GM19328 (cell line): ENCODE results near the gene NACC2.
"Not testable (repeated sequence)": the region's sequence is repeated elsewhere in the genome, so short reads cannot be mapped to it uniquely, and the experiment has no call there.

ENCODE experiments used
- ATAC-seq: cut with Tn5 transposase; IDR thresholded peaks from one replicate; pipeline ENCODE4 v1.9.1; 2021; ENCODE audit warnings: mild to moderate bottlenecking, moderate library complexity; ENCODE audit not compliant: unreplicated experiment

The NACC2 gene

DNA sequence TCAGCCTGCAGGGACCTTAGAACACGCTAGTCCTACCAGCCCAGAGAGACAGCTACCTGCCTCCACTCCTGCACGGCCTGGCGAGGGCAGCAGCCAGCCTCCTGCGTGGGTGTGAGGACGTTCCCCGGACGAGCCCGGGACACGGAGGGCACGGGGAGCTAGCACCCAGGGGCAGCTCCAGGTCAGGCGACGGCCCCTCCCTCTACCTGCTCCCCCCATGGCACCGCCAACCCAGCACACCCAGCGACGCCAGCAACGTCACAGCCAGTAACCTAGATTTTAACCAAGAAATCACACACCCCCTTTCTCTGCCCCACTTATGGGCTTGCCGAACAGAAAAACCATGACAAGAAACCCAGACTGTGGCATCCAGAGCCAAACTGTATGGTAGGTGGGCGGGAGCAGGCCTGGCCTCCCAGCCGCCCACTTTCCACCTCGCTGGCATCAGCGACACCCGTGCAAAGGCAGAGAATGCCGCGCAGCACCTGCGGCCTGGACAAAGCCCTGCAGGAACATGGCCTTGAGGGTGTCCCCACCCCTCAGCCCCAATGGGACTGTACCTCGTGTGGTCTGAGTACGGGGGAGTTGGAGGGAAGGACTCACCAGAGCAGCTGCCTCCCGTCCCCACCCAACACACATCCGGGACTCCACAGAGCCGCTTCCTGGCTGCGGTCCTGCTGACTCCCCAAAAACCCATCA lies 47.9 kb downstream of the NACC2 start:
- ATAC-seq: no peak

DNA sequence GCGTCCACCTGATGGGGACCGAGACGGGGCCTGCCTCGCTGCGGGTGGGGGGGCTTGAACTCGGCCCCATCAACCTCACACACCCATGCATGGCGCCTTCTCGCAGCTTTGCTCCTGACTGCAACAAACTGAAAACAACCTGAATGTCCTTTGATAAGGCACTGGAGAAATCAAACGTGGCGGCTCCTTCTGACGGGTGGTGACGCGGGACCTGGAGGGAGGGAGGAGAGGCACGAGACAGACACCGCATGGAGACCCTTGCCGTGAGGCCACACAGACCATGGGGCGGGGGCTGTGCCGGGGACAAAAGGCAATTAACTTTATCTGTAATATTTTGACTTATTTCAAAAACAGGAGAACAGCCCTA lies 48.6 kb downstream of the NACC2 start:
- ATAC-seq: no peak

DNA sequence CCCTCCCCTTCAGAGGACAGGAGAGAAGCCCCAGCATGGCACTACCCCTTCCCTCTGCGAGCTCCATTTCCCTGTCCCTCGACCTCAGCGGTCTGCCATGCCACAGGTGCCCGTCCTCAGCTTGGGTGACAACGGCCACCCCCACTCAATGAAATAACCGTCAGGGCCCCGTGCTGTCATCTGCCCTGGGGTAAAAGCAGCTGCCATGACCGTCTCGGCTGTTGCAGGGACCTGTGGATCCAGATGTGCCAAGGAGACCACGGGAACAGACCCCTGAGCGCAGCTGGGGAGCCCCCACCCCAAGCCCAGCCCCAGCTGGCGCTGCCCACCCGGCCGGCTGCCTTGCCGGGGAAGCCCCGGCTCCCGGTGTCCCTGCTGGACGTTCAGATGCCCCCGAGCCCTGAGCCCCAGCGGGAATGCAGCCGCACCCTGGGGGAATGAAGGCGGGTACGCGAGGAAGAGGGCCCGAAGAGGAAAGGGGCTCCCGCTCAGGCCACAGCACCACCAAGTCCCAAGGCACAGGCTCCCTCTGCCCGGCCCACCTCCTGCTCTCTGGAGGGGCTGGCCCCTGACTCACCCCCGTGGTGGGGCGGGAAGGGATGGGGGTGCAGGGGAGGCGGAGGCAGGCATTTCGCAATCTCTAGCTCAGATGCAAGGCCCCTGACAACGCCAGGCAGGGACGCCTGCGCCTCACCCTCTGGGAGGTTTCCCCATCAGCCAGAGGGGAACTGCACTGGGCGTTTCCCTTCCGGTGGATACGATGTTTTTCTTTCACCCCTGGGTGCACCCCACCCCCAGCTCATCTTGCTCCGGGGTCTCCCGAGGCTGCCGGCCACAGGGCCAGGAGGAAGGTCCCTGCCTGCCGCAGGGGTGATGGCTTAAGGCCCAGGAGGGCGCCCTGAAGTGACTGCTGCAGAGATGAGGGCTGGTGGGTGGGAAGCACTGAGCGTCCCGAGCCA lies 49.2 kb downstream of the NACC2 start:
- no peak for ATAC-seq

DNA sequence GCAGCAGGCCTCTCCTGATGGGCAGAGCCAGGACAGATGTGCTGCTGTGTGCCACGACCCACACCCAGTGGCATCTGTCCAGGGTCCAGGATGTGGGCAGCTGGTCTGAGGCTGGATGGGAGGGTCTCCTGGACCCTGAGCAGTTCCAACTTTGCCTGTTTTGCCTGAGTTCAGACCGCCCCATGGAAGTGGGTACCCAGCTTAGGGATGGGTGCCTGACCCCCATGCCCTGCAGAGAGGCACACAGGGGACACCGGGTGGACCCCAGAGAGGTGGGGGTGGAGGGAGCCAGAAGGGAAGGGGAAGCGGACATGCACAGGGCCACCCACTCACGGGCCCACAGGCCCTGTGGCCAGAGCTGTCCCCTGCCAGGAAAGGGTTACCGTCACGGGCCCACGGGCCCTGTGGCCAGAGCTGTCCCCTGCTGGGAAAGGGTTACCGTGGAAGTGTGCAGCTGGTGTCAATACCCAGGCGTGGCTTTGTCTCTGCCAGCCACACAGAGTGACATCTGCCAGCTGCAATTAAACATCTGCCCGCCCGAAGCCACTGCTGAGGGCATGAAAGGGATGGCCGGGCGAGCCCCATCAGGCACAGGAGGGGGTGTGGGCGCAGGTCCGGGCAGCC lies 50.0 kb downstream of the NACC2 start:
- ATAC-seq: no peak

DNA sequence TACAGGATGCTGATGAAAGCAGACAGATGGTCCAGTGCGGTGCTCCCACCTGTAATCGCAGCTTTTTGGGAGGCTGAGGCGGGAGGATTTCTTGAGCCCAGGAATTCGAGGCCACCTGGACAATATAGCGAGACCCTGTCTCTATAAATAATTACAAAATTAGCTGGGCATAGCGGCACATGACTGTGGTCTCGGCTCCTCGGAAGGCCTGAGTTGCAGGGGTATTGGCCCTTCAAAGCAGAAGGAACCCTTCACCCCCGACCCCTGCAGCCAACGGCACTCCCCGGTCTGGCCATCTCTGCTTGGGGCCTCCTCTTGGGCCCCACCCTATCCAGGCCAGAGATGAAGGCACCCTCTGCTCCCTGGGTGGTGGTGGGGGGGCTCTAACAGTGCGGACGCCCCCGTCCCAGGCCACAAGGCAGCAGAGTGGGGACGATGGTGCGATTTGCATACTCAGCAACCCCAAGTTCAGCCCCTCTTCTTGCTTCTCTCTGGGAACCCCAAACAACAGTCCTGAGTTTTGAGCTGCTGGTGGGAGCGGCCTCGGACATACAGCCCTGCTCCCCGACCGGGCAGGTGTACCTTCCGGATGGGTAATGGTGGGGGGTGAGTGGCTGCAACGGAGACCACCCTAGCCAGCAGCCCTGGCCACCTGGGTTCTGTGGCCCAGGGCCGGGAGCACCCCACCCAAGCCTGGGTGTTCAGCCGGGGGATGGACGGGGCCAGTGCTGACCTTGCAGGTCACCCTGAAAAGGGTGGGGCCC lies 50.7 kb downstream of the NACC2 start:
- no peak for ATAC-seq

DNA sequence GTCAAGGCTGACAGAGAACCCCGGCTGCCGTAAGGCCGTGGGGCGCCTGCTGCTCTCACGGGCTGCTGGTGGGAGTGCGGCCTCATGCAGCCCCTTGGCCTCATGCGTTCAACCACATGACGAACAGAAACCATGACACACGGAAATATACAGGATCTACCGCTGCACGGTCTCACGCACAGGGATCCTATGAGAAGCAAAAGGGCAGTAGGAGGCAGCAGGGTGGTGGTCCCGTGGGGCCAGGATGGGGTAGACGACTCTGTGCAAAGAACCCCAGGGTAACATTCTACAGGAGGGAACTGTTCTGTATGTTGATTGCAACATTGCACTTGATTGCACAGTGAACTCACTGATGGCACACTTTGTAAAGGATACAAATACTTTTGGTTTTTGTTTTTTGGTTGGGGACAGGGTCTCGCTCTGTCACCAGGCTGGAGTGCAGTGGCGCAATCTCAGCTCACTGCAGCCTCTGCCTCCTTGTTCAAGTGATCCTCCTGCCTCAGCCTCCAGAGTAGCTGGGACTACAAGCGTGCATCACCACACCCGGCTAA lies 51.6 kb downstream of the NACC2 start:
- ATAC-seq: no peak

DNA sequence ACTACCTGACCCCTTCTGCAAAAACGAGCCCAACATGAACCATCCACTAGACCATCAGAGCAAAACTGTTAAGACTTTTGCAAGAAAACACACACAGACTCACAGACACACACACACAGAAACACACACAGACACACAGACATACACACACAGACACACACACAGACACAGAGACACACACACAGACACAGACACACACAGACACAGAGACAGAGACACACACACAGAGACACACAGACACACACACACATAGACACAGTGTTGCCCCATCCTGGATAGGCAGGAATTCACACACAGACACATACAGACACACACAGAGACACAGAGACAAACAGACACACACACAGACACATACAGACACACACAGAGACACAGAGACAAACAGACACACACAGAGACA lies 52.5 kb downstream of the NACC2 start:
- no peak for ATAC-seq

DNA sequence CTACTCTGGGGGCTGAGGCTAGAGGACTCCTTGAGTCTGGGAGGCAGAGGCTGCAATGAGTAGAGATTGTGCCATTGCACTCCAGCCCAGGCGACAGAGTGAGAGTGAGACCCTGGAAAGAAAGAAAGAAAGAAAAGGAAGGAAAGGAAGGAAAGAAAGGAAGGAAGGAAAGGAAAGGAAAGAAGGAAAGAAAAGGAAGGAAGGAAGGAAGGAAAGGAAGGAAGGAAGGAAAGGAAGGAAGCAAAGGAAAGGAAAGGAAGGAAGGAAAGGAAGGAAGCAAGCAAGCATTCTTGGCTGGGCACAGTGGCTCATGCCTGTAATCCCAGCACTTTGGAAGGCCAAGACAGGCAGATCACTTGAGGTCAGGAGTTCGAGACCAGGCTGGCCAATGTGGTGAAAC lies 54.2 kb downstream of the NACC2 start:
- ATAC-seq: not testable (repeated sequence)

DNA sequence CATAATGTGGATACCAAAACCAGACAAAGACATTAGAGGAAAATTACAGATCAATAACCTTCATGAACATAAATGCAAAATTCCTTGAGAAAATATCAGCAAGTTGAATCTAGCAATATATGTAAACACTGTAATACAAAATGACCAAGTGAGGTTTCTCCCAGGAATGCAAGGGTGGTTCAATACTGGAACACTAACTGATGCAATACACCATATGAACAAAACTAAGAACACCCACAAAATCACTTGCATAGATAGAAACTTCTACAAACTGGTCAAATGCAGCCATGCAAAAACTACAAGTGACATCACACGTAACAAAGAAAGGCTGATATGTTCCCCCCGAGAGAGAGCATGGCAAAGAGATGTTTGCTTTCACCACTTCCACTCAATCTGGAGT lies 55.6 kb downstream of the NACC2 start:
- no peak for ATAC-seq

DNA sequence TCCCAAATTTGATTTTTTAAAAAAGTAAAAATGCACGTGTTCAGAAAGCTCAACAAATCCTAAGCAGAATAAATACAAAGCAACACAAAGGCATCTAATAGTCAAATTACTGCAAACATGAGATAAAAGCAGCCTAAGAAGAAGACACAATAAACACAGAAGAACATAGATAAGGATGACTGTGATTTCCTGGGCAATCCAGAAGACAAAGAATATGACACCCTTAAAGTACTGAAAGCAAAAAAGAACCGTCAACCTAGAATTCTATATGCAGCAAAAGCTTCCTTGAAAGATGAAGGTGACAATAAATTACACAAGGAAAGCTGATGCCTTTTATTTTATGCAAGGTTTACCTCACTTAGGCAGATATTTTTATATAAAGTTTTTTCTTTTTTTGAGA lies 58.2 kb downstream of the NACC2 start:
- no peak for ATAC-seq

DNA sequence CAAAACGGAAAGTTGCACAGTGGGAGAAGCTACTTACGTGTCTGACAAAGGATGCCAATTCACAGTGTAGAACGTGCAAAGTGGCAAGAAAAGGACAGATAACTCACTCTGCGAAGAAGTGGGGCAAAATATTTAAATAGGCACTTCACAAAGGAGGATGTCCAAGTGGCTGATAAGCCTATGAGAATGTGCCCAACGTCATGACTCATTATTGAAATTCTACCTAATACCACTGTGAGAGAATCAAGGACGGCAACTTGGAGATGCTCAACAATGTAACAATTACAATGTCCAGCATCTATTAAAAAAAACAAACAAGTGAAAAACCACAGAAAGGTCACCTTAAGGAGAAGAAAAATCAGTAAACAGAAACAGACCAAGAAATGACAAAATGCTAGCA lies 59.0 kb downstream of the NACC2 start:
- ATAC-seq: no peak

DNA sequence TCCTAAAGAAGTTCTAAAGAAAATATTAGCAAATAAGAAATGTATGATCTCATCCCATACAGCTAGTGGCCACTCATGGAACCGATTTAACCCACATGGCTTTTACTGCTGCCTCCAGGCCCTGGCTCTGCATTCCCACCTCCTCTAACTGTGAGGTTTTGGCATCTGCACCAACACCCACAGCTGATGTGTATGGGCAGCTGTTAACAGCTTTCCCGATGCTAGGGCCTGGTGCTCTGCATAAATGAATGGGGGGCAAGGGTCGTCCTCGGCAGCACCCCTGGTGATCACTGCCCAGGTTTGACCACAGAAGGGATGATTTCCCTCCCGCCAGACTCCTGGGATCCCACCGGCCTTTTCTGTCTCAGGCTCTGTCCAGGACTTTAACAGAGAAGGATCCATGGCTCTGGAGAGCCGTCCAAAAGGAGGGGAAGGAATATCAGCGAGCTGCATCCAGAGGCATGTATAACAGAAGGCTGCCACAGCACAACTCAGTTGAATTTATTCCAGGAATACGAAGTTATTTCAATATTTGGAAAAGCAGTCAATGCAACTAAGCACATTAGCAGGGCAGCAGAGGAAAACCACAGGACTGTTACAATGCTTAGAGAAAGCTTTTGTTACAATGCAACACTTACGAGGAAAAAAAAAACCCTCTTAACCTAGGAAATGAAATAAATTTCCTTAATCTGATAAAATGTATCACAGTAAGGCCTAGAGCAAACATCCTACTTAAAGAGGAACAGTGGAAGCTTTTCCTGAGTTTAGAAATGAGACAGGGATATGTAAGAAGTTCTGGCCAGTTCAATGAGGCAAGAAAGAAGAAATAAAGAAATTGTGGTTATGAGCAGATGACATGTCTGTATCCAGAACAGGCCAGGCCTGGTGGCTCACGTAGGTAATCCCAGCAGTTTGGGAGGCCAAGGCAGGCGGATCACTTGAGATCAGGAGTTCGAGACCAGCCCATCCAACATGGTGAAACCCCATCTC lies 63.1 kb downstream of the NACC2 start:
- no peak for ATAC-seq

DNA sequence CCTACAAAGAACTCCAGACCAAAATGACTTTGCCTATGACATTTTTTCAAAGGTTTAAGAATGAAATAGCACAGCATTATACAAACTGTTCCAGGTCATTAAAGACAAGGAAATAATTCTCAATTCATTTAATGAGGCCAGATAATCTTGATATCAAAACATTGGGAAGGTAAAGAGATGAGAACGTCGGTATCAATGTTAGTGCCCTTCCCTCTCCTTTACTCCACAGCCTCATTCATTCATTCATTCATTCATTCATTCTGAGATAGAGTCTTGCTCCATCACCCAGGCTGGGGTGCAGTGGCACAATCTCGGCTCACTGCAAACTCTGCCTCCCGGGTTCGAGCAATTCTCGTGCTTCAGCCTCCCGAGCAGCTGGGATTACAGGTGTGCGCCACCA lies 64.0 kb downstream of the NACC2 start:
- no peak for ATAC-seq

DNA sequence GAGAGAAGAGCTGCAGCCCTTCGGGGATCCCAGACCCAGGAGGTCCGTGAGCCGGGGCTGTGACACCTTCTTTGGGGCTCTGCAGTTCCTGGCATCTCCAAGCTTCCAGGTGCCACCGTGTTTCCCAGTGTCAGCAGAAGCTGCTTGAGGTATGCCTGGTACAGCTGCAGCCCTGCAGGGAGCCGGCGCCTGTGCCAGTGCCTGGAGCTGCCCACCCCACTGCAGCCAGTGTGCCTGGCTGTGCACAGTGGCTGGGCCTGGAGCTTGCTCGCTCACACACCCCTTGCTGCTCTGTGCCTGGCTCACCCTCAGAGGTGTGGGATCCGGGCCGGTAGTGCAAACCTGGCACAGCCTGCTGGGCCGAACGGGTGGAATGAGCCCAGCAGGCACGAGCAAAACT lies 65.5 kb downstream of the NACC2 start:
- ATAC-seq: no peak

DNA sequence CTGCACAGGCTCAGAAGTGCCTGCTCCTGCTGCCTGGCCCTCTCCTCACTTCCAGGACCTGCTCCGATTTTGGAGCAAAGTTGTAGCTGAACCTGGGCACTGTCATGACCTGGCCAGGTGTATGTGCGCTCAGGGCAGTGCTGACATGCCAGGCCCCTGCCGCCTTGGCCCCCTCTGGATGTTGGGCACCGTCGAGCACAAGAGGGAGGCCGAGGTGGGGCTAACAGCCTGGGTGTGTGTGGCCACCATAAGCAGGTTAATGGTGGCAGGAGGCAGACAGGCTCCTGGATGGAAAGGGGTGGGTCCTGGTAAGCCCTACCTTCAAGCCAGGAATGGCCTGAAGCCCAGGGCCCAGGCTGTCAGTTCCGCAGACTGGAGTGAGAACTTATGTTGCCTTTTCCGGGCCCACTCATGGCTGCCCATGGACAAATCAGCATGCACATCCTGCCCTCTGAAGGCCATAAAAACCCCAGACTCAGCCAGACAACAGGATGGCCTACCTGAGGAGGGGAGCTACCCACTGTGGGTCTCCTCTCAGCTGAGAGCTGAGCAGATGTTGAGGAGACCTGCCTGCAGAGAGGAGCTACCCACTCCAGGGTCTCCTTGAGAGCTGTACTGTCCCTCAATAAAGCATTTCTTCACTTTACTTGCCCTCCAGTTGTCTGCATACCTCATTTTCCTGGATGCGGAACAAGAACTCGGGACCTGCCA lies 66.2 kb downstream of the NACC2 start:
- ATAC-seq: no peak

DNA sequence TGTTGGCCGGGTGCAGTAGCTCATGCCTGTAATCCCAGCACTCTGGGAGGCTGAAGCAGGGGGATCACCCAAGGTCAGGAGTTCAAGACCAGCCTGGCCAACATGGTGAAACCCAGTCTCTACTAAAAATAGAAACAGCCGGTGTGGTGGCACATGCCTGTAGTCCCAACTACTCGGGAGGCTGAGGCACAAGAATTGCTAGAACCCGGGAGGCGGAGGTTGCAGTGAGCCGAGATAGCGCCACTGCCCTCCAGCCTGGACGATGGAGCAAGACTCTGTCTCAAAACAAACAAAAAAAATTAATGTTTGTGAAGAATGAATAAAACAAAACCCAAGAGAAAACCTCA lies 68.2 kb downstream of the NACC2 start:
- not testable (repeated sequence) for ATAC-seq

DNA sequence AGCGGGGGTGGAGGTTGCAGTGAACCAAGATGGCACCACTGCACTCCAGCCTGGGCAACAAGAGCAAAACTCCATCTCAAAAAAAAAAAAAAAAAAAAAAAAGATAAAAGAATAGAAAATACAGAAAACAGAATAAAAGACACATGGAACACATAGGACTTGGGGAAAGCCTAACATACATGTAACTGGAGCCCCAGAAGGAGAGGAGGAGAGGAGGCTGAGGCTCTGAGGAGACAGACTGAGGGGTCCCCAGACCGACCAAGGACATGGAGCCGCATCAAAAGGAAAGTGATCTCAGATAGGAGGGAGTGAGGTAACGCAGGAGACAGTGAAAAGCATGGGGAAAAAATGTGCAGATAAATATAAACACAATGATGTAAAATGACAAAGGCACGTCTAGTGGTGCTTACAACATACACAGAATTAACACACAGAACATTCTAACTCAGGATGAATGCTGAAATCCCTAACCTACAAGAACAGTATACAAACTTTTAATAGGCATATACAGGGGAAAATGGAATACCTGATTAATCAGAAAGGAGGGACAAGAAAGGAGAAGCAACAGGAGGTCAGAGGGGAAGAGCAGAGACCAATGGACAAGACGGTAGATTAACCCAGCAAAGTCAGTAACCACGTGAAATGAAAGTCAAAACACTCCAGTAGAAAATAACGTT lies 68.7 kb downstream of the NACC2 start:
- no peak for ATAC-seq

DNA sequence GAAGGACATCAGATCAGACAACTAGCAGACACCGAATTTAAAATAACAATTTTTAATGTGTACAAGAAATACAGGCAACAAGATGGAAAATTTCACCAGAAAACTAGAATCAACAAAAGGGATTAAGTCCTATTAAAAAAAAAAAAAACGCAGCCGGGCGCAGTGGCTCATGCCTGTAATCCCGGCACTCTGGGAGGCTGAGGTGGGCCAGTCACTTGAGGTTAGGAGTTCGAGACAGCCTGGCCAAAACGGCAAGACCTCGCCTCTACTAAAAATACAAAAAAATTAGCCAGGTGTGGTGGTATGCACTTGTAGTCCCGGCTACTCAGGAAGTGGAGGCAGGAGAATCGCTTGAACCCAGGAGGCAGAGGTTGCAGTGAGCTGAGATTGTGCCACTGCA lies 69.6 kb downstream of the NACC2 start:
- ATAC-seq: no peak
